GM12873 (cell line): ENCODE measurements around the gene NUP98.

Source experiments
- TF ChIP-seq, protein P1 (sequence below): IDR thresholded peaks from 2 replicates; pipeline ENCODE4 v1.5.1; 2012; ENCODE audit warnings: low read depth, mild to moderate bottlenecking, moderate library complexity, low read length, control low read depth; ENCODE audit not compliant: insufficient read depth; ENCODE audit errors: missing control alignments

The NUP98 gene

DNA sequence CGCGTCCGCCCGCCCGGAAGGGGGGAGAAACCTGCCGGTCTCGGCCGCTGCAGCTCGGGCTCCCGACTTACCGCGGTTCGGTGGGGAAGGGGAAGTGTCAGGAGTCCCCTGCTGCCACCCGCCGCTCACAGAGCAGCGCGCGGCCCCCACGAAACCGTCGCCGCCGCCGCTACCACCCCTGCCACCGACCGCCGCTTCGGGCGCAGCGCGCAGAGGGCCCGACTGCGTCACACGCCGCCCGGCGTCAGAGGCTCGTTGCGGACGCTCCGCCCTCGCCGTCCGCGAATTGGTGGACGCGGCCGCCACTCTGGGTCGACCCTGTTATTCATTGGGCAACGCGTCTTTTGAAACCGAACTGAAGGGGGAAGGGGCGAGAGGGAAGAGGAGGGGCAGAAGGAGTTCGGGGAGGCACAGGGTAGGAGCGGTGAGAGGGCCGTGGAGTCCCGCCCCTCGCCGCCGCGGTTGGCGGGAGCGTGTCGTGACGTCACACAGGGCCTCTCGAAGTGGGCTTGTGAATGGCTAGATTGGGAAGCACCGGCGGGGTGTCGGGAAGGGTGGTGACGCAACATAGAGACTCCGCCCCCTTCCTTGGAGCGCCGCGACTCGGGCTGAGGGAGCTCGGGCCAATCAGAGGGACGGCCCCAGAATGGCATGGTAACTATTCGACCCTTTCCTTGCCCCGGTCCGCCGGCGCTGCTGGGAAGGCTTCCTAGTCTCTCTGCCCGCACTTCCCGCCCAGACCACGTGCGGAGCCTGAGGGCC is at the start of gene NUP98:
Gene NUP98 (minus strand): TSS at position 226 of the 762 bp plus-strand sequence. CDS start 15,437 bp downstream, outside the sequence.
- TF ChIP-seq, protein P1, sequence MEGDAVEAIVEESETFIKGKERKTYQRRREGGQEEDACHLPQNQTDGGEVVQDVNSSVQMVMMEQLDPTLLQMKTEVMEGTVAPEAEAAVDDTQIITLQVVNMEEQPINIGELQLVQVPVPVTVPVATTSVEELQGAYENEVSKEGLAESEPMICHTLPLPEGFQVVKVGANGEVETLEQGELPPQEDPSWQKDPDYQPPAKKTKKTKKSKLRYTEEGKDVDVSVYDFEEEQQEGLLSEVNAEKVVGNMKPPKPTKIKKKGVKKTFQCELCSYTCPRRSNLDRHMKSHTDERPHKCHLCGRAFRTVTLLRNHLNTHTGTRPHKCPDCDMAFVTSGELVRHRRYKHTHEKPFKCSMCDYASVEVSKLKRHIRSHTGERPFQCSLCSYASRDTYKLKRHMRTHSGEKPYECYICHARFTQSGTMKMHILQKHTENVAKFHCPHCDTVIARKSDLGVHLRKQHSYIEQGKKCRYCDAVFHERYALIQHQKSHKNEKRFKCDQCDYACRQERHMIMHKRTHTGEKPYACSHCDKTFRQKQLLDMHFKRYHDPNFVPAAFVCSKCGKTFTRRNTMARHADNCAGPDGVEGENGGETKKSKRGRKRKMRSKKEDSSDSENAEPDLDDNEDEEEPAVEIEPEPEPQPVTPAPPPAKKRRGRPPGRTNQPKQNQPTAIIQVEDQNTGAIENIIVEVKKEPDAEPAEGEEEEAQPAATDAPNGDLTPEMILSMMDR: no peak

DNA sequence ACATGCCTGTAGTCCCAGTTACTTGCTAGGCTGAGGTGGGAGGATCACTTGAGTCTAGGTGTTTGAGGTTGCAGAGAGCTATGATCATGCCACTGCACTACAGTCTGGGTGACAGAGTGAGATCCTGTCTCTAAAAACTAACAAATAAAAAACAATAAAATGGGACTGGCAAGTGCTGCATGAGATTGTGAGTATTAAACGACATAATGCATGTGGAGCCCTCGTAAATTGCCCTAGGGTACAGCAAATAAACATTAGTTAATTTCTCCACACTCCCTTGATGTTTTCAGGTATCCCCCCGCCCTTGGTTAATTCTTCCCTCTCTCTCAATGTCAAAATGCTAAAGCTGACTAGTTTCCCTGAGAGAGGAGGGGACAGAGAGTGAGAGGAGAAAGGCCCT is 48.3 kb upstream of the NUP98 start:
- TF ChIP-seq, protein P1: no peak

DNA sequence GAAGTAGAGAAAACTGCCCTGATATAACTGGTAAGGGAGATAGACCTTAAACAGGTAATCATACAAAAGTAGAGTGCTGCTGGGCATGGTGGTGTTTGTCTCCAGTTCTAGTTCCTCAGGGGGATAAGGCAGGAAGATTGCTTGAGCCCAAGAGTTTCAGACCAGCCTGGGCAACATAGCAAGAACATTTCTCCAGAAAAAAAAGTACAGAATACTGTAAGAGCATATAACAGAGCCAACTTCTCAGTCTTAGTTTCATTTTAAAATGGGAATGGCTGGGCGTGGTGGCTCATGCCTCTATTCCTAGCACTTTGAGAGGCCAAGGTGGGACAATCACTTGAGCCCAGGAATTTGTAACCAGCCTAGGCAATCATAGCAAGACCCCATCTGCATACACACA is 47.9 kb upstream of the NUP98 start:
- TF ChIP-seq, protein P1: no peak

DNA sequence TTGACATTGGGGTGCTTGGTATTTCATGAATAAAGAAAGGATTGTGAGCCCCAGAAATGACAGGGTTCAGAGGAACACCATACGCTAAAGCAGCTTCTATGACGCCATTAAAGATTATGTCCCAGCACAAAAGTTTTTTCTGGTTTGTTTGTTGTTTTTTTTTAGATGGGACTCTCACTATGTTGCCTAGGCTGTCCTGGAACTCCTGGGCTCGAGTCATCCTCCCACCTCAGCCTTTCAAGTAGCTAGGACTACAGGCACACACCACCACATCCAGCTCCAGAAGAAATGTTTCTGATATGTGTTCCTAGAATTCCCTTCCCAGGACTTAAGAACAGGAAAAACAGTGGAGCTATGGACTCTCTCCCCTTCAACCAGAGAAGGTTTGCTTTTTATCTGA is 46.0 kb upstream of the NUP98 start:
- TF ChIP-seq, protein P1: no peak

DNA sequence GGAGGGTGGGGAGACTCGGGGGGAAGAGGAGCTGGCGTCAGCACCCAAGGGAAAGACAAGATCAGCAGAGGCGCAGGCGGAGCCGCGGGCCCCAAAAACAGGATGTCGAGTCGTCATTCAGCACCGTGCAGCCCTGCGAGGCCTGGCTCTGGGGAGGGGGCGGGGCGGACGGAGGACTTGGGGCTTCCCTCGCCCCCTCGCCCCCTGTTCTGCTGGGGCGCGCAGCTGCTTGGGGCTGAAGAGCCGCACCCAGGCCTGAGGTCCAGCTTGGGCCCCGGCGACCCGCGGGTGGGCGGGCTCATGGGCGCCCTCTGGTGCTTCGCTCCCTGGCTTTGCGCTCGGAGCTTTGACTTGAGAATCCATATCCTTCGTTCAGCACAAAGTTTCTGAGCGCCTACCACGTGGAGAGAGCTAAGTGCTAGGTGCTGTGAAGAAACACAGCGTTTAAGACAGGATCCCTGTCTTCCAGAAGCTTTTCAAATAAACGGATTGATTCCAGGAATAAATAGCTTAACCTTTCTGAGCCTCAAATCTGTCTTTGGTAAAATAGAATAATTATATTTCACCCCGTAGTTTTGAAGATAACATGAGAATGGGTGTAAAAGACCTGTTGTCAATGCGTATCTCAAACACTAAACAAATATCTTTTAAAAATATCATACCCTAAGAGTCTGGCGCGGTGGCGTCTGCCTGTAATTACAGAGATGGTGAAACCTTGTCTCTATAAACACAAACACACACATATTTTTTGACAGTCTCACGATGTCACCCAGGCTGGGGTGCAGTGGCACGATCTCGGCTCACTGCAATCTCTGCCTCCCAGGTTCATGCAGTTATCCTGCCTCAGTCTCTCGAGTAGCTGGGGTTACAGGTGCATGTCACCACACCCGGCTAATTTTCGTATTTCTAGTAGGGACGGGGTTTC is 44.3 kb upstream of the NUP98 start:
- TF ChIP-seq, protein P1: peak; percentile 83

DNA sequence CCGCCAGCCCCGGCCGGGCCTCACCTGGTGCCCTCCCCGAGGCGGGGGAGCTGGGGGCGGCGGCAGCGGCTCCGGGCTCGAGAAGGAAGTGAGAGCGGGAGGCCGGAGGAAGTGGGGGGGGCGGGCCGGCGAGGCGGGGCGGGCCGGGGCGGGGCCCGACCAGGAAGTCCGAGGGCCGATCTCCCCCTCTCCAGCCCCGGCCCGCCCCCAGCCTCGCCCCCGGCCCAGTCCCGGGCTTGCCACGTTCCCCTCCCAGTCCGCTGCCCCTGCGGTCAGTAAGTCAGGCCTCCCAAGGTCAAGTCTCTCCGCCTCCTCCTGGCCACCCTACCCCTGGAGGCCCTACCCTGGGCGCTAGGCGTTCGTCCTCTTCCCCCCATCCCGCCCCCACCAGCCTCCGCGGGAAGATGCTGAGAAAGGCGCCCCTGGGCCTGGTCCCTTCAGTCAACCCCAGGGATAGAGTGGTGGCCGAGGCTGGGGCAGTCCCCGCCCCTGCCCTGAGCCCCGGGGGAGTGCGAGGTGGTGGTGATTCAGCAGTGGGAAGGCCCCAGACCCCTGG is 43.6 kb upstream of the NUP98 start, which contains the start of gene RHOG:
Gene RHOG (minus strand): TSS at position 90 of the 556 bp plus-strand sequence. CDS start 12,821 bp downstream, outside the sequence.
- TF ChIP-seq, protein P1: no peak
